Ishikawa (cell line): Measurements from ENCODE around the gene SELPLG.

Experiments
- CEBPB ChIP-seq: IDR thresholded peaks from 2 replicates; pipeline ENCODE4 v1.6.1; 2012
- CREB1 ChIP-seq: IDR thresholded peaks from 2 replicates; pipeline ENCODE4 v1.6.1; 2012; ENCODE audit warnings: low read depth
- EGR1 ChIP-seq: IDR thresholded peaks from 2 replicates; pipeline ENCODE4 v1.6.1; 2012
- EP300 ChIP-seq: IDR thresholded peaks from 2 replicates; pipeline ENCODE4 v1.6.1; 2012; ENCODE audit warnings: borderline replicate concordance
- FOXM1 ChIP-seq: IDR thresholded peaks from 2 replicates; pipeline ENCODE4 v1.6.1; 2012; ENCODE audit warnings: low read depth, borderline replicate concordance
- MAX ChIP-seq: IDR thresholded peaks from 2 replicates; pipeline ENCODE4 v1.6.1; 2012
- NFIC ChIP-seq: IDR thresholded peaks from 2 replicates; pipeline ENCODE4 v1.6.1; 2012
- RAD21 ChIP-seq: IDR thresholded peaks from 2 replicates; pipeline ENCODE4 v1.6.1; 2012; ENCODE audit warnings: low read depth
- TAF1 ChIP-seq: IDR thresholded peaks from 2 replicates; pipeline ENCODE4 v1.6.1; 2012; ENCODE audit warnings: low read depth, mild to moderate bottlenecking
- TCF12 ChIP-seq: IDR thresholded peaks from 2 replicates; pipeline ENCODE4 v1.6.1; 2012; ENCODE audit warnings: low read depth
- TEAD4 ChIP-seq: IDR thresholded peaks from 2 replicates; pipeline ENCODE4 v1.6.1; 2012
- YY1 ChIP-seq: IDR thresholded peaks from 2 replicates; pipeline ENCODE4 v1.6.1; 2012; ENCODE audit warnings: low read depth
- ZBTB7A ChIP-seq: IDR thresholded peaks from 2 replicates; pipeline ENCODE4 v1.6.1; 2012; ENCODE audit warnings: low read depth
- TF ChIP-seq, protein P1 (sequence below): IDR thresholded peaks from 2 replicates; pipeline ENCODE4 v1.6.1; 2012
- TF ChIP-seq, protein P2 (sequence below): IDR thresholded peaks from 2 replicates; pipeline ENCODE4 v1.6.1; 2012; ENCODE audit warnings: low read depth, mild to moderate bottlenecking

Gene SELPLG

GRCh38 chr12:108666401-108666881 lies 32.7 kb upstream of the SELPLG start:
- TF ChIP-seq NFIC, result no peak
- TF ChIP-seq FOXM1, result no peak
- TF ChIP-seq, protein P1, sequence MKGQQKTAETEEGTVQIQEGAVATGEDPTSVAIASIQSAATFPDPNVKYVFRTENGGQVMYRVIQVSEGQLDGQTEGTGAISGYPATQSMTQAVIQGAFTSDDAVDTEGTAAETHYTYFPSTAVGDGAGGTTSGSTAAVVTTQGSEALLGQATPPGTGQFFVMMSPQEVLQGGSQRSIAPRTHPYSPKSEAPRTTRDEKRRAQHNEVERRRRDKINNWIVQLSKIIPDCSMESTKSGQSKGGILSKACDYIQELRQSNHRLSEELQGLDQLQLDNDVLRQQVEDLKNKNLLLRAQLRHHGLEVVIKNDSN, result no peak
- TF ChIP-seq CEBPB, result no peak
- TF ChIP-seq, protein P2, sequence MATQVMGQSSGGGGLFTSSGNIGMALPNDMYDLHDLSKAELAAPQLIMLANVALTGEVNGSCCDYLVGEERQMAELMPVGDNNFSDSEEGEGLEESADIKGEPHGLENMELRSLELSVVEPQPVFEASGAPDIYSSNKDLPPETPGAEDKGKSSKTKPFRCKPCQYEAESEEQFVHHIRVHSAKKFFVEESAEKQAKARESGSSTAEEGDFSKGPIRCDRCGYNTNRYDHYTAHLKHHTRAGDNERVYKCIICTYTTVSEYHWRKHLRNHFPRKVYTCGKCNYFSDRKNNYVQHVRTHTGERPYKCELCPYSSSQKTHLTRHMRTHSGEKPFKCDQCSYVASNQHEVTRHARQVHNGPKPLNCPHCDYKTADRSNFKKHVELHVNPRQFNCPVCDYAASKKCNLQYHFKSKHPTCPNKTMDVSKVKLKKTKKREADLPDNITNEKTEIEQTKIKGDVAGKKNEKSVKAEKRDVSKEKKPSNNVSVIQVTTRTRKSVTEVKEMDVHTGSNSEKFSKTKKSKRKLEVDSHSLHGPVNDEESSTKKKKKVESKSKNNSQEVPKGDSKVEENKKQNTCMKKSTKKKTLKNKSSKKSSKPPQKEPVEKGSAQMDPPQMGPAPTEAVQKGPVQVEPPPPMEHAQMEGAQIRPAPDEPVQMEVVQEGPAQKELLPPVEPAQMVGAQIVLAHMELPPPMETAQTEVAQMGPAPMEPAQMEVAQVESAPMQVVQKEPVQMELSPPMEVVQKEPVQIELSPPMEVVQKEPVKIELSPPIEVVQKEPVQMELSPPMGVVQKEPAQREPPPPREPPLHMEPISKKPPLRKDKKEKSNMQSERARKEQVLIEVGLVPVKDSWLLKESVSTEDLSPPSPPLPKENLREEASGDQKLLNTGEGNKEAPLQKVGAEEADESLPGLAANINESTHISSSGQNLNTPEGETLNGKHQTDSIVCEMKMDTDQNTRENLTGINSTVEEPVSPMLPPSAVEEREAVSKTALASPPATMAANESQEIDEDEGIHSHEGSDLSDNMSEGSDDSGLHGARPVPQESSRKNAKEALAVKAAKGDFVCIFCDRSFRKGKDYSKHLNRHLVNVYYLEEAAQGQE, result no peak
- TF ChIP-seq TAF1, result no peak
- TF ChIP-seq TEAD4, result no peak
- no peak for TF ChIP-seq EGR1
- no peak for TF ChIP-seq EP300
- TF ChIP-seq ZBTB7A, result no peak
- no peak for TF ChIP-seq TCF12
- TF ChIP-seq CREB1, result no peak
- TF ChIP-seq MAX, result no peak
- no peak for TF ChIP-seq RAD21
- TF ChIP-seq YY1, result no peak

GRCh38 chr12:108665608-108666202 lies 32.0 kb upstream of the SELPLG start:
- TF ChIP-seq ZBTB7A (no peak), YY1 (no peak), EGR1 (no peak), CEBPB (no peak), CREB1 (no peak), RAD21 (no peak), FOXM1 (no peak), TAF1 (no peak), EP300 (no peak), TCF12 (no peak), NFIC (no peak), MAX (no peak), TEAD4 (no peak)
- TF ChIP-seq, protein P2, result no peak
- TF ChIP-seq, protein P1, result no peak

GRCh38 chr12:108664338-108665258 lies 30.9 kb upstream of the SELPLG start:
- TF ChIP-seq FOXM1 (no peak; the same call in 1 of the 2 replicates), CEBPB (peak; percentile 27; the same call in 1 of the 2 replicates), RAD21 (peak; percentile 99)

DNA sequence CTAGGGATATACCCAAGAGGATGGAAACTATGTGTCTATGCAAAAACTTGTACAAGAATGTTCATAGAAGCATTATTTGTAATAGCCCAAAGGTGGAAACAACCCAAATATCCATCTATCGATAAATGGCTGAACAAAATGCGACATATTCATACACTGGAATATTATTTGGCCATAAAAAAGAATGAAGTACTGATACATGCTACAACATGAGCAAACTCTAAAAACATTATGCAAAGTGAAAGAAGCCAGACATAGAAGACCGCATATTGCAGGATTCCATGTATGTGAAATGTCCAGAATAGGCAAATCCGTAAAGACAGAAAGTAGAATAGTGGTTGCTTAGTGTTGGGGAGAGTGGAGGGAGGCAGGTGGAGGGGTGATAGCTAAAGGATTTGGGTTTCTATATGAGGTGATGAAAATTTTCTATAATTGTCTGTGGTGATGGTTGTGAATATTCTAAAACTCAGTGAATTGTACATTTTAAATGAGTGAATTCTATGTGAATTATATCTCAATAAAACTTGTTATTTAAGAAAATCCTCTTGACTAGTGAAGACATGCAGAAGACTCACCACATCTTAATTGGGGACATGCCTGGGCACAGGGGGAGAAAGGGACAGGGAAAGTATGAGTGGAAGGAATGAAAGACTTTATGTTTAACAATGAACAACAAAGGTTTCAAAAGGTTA lies 29.8 kb upstream of the SELPLG start:
- no peak for TF ChIP-seq TEAD4
- TF ChIP-seq YY1, result no peak
- no peak for TF ChIP-seq EGR1

- TF ChIP-seq TAF1, result no peak
- no peak for TF ChIP-seq ZBTB7A
- no peak for TF ChIP-seq TCF12
- TF ChIP-seq EP300, result no peak
- TF ChIP-seq MAX, result no peak
- TF ChIP-seq, protein P2, result no peak
- no peak for TF ChIP-seq EGR1
- no peak for TF ChIP-seq NFIC
- TF ChIP-seq, protein P1, result no peak
- no peak for TF ChIP-seq RAD21
- no peak for TF ChIP-seq FOXM1
- TF ChIP-seq CEBPB, result no peak
Measured at GRCh38 chr12:108657130-108657745, 23.5 kb upstream of the SELPLG start.
